GM15510 (cell line): ENCODE results near the gene TGDS.
A peak's percentile ranks its signal among the peaks of the same experiment; 100 is the strongest.

Experiments used
- POLR2A ChIP-seq: IDR thresholded peaks from 3 replicates; pipeline ENCODE4 v1.6.1; 2011; ENCODE audit warnings: borderline replicate concordance; ENCODE audit not compliant: insufficient read length; ENCODE audit errors: extremely low read depth

Gene TGDS

DNA sequence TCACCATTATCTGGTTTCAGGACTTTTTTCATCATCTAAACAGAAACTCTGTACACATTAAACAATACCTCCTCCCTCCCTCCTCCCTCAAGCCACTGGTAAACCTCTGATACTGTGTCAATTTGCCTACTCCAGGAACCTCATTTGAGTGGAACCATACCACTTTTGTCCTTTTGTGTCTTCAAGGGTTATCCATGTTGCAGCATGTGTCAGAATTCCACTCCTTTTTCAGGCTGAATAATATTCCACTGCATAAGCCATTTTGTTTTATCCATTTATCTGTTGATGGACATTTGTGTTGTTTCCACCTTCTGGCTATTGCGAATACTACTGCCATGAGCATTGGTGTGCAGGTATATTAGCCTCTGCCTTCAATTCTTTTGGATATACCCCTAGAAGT, 27.5 kb downstream of the TGDS start:
- no peak for TF ChIP-seq POLR2A

DNA sequence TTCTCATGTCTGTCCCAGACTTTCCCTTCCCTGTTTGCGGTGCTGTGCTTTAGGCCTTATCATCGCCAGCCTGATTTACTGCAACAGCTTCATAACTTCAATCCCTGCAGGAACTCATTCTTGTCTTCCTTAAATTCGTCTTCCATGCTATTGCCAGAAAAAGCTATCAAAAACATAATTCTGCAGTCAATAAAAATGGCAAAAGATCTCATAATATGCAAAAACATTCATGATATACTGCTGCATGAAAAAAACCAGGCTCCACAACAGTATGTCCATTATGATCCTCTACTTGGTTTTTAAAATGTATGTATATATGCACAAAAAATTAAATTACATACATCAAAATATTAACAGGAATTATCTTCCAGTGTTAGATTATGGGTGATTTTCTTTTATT, 28.4 kb downstream of the TGDS start:
- no peak for TF ChIP-seq POLR2A

DNA sequence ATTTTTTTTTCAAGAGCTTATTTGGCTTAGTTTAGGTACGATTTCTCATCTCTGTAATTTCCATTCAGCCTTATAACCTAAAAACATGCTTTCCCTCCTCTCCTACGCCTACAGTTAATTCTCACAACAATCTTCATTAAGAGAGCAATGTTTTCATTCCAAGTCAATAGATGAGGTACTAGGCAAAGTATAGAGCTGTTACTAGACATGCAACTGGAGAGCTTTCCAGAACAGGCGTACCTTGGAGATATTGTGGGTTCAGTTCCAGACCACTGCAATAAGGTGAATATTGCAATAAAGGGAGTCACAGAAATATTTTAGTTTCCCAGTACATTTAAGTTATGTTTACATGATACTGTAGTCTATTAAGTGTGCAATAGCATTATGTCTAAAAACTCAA, 34.8 kb downstream of the TGDS start:
- no peak for TF ChIP-seq POLR2A

DNA sequence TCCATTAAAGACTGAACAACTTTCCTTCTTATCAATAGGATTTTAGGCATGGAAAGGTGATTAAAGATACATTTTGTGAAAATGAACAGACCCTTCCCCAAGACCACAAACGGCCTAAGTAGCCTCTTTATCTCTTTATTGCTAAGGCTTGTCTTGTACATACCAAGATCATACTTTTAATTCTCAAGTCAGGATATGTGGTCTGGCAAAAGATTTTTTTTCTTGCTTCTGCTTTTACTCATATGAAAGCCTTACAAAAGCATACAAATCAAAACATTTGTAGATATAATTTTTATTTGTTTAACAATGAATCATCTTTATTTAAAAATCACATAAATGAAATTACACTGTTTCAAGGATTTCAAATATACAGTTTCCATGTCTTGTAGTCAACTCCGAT, 35.8 kb downstream of the TGDS start:
- TF ChIP-seq POLR2A: no peak

DNA sequence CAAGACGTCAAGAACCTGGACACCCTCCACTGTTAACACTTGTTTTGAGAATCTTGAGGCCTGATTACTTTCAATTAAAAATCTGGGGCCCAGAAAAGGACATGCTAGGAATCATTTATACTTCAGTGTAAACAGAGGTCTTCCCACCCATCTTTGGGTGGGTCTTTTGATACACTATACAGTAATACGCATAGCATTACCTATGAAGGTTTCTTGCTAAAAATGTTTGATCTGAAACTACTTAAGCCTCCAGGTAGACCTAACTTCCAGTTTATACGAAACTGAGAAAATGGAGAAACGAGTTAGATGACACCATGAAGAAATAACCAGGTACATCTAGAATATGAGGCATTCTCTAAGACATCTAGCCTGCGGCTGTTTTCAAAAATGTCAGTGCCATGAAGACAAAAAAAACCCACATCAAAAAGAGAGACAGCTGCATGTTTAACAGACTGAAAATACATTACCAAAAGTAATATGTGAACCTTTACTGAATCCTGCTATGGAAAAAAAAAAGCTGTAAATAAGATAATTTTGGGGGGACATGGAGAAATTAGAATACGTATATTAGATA, 36.6 kb downstream of the TGDS start:
- TF ChIP-seq POLR2A: no peak

DNA sequence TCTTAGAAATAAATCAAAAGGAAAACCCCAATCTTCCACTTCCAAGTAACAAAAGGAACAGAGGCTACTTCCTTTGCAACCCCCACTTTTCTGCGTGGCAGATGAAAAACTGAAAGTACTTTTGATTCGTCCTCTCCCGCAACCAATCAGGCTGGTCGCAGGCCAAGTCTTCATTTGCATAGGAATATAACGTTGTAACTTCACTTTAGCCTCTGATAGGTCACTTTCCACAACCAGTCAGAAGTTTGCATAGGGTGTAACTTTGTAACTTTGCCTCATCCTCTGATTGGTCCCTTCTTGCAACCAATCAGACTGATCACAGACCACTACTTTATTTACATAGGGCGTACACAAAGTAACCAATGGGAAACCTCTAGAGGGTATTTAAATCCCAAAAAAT, 37.2 kb downstream of the TGDS start:
- TF ChIP-seq POLR2A: no peak

DNA sequence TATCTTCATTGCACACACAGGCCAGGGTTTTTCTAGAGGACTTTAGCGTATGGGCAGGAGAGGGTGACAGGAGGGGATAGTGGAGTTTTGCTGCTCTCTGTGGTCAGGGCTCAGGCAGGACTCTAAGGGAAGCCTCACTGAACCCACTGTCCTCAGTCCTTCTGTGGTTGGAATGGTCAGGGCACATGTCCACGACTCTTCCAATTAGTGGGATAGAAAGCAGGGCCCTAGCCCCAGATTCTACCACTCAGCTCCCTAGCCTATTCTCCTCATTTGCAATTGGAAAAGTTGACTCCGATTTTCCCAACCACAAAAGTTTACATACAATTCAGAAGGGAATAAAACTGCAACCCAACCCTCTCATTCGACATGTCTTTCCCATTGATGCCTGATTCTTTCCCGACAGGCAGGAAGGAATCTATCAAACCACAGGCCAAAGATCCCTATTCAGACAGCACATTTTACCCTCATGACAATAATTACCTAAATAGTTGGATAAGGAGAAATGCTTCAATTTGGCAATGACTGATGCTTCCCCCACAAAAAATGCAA, 38.2 kb downstream of the TGDS start:
- TF ChIP-seq POLR2A: no peak

DNA sequence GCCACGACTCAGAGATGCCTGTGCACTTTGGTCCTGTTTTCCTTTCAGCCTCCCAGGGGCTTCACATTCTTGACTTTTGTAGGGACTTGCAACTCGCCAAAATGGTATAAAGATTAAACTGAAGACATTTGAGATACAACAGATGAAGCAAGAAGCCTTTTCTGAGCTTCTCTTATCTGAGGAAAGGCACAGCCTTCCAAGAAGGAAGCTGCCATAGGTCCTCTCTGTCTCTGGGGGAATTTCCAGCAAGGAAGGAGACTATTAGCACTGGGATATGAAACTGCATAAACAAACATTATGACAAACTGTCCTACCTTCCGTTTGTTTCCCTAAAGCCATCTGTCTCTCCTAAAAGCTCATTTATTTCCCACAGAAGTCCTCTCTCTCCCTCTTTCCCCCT, 39.3 kb downstream of the TGDS start:
- TF ChIP-seq POLR2A: no peak

DNA sequence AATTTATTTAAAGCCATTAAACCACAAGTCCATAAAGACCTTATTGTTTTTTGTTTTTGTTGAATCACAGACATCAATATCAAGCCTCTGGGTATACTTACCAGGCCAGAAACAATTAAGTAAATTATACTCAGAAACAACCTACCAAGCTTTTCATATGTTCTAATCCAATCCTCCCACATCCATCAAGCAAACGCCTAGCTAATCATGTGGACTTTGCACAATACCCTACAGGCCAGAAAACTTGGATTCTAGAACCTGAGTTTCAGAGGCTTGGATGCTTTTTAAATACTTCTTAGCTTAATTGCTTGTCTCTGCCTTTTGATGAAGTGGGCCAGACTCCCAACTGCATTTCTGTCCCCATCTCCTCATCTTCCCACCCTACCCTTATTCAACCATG, 39.9 kb downstream of the TGDS start:
- no peak for TF ChIP-seq POLR2A

DNA sequence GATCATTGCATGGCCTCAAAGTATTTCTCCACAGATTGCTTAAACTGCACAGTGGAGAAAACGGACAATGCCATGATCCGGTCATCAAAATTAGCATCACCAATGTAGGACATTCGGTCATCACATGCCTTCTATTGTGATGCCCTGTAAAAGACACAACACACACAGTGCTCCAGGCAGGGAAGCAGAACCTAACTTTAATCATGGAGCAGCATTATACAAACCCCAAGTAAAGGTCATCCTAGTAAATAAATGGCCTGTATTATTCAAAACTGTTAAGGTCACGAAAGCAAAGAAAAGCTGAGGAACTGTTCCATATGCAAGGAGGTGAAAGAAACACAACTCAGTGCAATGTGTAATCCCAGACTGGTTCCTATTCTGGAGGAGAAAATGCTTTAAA, 42.2 kb downstream of the TGDS start:
- no peak for TF ChIP-seq POLR2A

DNA sequence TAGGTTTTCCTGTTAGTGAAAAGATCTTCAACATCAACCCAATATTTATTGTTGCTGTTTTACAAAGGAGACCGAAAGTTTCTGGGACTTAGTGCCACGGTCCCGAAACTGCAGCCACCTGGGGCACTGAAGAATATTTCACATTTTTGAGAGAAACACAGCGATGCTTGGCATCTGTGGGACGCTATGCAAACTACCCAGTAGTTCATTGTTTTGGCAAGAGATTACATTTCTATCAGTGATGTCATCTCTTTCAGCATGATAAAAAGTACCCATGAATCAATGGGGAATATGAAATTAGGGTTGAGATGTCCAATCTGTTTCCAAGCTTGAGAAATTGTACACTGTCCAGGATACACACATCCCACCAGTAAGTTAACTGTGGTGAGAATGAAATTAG, 43.9 kb downstream of the TGDS start:
- TF ChIP-seq POLR2A: no peak

DNA sequence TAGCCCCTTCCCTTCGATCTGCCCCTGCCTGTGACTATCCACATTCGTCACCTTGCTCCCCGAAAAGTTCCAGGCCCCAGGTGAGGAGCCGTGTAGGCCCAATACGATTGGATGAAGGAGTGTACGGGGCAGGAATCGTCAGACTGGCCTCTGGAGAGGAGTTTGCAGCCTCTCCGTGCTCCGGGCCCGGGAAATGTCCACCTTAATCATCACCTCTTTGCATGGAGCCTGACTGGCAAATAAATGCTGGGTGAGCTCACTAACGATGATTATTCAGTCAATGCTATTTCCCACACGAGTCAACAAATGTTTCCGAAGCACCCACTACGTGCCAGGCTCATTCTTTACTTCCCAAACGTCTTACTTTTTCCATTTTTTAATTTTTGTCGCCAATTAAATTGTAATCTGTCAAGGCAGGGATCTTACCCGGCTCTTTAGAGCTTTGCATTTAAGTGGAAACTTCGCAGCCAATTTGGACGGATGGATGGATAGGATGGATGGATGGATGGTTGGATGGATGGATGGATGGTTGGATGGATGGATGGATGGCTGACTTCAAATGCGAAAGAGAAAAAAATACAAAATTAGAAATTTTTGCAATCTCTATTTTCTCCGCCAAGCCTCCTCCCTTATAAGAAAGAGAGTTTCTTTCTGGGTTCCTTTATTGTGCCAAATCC, 45.8 kb downstream of the TGDS start:
- no peak for TF ChIP-seq POLR2A

DNA sequence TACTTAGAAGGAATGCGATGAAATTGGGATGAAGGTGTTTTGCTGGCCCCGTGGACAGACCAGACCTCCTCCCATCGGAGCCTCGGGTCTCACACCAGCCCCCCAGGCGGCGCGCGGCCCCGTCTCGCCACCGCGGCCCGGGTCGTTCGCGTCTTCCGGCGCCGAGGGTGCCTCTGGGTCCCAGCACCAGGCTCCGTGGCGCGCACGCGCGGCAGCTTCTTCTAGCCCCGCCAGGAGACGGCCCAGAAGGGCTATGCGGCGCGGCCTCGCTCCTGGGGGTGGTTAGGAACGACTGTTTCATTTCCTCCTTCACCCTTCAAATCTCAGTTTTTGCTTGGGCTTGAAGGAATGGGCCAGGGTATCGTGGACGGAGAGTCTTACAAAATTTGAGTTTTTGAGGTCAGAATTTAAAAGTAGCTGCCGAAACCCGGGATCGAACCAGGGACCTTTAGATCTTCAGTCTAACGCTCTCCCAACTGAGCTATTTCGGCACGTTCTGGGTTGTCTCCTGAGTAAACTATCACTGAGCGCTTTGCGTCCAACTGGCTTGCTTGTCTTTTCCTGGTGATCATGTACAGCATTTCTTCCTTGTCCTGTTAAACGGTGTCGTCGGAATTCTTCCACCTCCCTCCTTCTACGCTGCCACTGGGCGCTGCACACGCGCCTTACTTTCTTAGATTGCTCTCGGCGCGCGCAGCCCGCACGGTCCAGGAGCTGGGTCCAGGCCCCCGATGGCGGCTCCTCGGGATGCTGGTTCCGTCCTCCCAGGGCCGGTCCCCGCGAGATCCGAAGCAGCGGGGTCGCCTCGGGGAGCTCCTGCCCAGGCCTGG, 46.5 kb downstream of the TGDS start:
- TF ChIP-seq POLR2A: peak; percentile 87

DNA sequence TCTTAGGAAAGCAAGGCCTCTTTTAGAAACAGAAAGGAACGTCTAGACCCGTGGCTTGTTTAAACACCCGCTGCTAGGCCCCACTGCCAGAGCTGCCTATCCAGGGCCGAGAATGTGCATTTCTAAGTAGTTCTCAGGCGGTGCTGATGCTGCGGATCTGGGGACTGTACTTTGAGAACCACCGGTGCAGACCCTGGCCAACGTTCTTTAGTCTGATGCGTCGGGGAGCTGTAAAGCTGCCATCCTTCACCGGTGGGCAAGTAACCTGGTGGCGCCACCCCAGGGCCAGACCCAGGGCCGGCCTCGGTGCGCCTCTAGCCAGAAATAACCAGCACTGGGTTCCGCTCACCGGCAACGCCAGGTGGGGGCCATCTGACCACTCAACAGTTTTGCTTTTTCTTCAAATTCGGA, 47.1 kb downstream of the TGDS start:
- TF ChIP-seq POLR2A: no peak

DNA sequence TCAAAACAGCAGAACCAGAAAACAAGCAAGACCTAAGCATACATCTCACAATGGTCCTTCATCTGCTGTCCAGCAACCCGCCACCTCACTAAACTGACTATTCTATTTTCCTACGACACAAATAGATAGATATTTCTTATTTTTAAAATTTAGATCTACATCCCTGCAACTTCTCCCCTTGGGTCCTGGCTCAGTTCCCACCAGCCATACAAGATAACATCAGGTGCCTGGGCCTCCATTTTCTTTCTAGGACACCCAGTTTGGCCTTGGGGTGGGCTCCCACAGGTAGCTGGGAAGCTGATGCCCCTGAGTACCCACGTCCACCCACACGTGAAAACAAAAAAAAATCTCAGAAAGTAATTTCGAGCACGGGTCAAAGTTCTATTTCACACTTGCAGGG, 47.6 kb downstream of the TGDS start:
- TF ChIP-seq POLR2A: no peak
